HCT116 (cell line): ENCODE data around the gene KRT12.

Source experiments
- CEBPB ChIP-seq: IDR thresholded peaks from 2 replicates; pipeline ENCODE4 v1.6.1; 2012; ENCODE audit warnings: low read depth
- EGR1 ChIP-seq: IDR thresholded peaks from 2 replicates; pipeline ENCODE4 v1.6.1; 2012; ENCODE audit warnings: low read depth
- EZH2phosphoT487 ChIP-seq: fragments of 200-600 bp; IDR thresholded peaks from 2 replicates; pipeline ENCODE4 v1.6.1; 2018; ENCODE audit warnings: antibody characterized with exemption, borderline replicate concordance
- FOSL1 ChIP-seq: IDR thresholded peaks from 2 replicates; pipeline ENCODE4 v1.6.1; 2012; ENCODE audit warnings: low read depth
- JUND ChIP-seq: IDR thresholded peaks from 2 replicates; pipeline ENCODE4 v1.6.1; 2012
- POLR2A ChIP-seq: IDR thresholded peaks from 2 replicates; pipeline ENCODE4 v1.7.0; 2011; ENCODE audit warnings: borderline replicate concordance; ENCODE audit not compliant: insufficient read depth, insufficient read length; ENCODE audit errors: extremely low read depth
- POLR2AphosphoS5 ChIP-seq: IDR thresholded peaks from 2 replicates; pipeline ENCODE4 v1.6.1; 2011; ENCODE audit warnings: mild to moderate bottlenecking, low read depth, low read length, moderate library complexity
- SP1 ChIP-seq: IDR thresholded peaks from 2 replicates; pipeline ENCODE4 v1.6.1; 2012; ENCODE audit warnings: low read depth
- ZFX ChIP-seq: fragments of 450-650 bp; IDR thresholded peaks from 2 replicates; pipeline ENCODE4 v1.6.1; 2017
- TF ChIP-seq, protein P1 (sequence below), 3 experiments: fragments of 200-600 bp in 1 of 3; sonication (generic) in 1 of 3; IDR thresholded peaks in 2 of 3; conservative IDR thresholded peaks in 1 of 3; 2 replicates each; pipeline ENCODE4 v1.5.1; 2012 to 2017; ENCODE audit warnings: low read depth in 2 of 3, low read length in 2 of 3, antibody characterized with exemption in 1 of 3, borderline replicate concordance in 1 of 3, control low read depth in 1 of 3, mild to moderate bottlenecking in 1 of 3, mixed read lengths in 1 of 3, mixed run types in 1 of 3, moderate library complexity in 1 of 3; ENCODE audit not compliant: insufficient read depth in 1 of 3

DNA sequence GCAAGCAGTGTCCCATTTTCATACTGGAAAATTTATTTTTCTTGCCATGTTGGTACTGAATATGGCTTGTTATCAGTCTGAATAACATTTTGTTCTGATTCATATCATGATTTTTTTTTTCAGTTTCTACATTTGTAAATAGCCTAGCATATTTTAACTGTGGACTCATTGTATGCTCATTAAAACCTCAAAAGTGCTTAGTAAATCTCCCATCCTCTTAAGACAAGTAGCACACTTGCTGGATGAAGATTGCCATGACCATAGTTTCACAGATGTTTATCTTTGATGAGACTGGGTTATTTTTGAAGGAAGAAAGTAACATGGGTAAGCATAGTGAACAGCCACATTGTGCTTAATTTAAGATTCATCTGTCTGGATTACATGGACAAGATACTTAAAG lies 45.5 kb downstream of the KRT12 start:
- TF ChIP-seq, protein P1, sequence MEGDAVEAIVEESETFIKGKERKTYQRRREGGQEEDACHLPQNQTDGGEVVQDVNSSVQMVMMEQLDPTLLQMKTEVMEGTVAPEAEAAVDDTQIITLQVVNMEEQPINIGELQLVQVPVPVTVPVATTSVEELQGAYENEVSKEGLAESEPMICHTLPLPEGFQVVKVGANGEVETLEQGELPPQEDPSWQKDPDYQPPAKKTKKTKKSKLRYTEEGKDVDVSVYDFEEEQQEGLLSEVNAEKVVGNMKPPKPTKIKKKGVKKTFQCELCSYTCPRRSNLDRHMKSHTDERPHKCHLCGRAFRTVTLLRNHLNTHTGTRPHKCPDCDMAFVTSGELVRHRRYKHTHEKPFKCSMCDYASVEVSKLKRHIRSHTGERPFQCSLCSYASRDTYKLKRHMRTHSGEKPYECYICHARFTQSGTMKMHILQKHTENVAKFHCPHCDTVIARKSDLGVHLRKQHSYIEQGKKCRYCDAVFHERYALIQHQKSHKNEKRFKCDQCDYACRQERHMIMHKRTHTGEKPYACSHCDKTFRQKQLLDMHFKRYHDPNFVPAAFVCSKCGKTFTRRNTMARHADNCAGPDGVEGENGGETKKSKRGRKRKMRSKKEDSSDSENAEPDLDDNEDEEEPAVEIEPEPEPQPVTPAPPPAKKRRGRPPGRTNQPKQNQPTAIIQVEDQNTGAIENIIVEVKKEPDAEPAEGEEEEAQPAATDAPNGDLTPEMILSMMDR (IDR thresholded peaks at IDR 0.05 in 2 of 3, conservative IDR thresholded peaks at IDR 0.05 in 1 of 3; ENCODE audit: borderline replicate concordance in 1 of 3, insufficient read depth in 1 of 3, low read depth in 2 of 3, low read length in 2 of 3) = no peak
- no peak for TF ChIP-seq POLR2AphosphoS5
- TF ChIP-seq SP1 = no peak
- no peak for TF ChIP-seq EGR1
- TF ChIP-seq EZH2phosphoT487 = no peak
- TF ChIP-seq CEBPB = no peak
- no peak for TF ChIP-seq POLR2A
- TF ChIP-seq FOSL1 = no peak
- no peak for TF ChIP-seq JUND
- no peak for TF ChIP-seq ZFX
